BE2C (cell line): ENCODE results near the gene KIF6.

ENCODE experiments used
- DNase-seq: peaks from one replicate; pipeline ENCODE4 v3.0.0-alpha.2; 2020
- H3K27me3 ChIP-seq: fragments of 250-450 bp; sonication (Bioruptor Pico); 2 replicates; pipeline ENCODE4 v1.5.1; 2020; ENCODE audit warnings: mild to moderate bottlenecking
- H3K36me3 ChIP-seq: fragments of 250-450 bp; sonication (Bioruptor Pico); 2 replicates; pipeline ENCODE4 v1.5.1; 2020; ENCODE audit warnings: mild to moderate bottlenecking
- H3K4me1 ChIP-seq: fragments of 250-450 bp; sonication (Bioruptor Pico); 2 replicates; pipeline ENCODE4 v1.5.1; 2020
- H3K4me3 ChIP-seq: 2 replicates; pipeline ENCODE4 v1.5.1; 2011; ENCODE audit warnings: low read depth, low read length
- H3K9me3 ChIP-seq: fragments of 250-450 bp; sonication (Bioruptor Pico); 2 replicates; pipeline ENCODE4 v1.5.1; 2020
- TF ChIP-seq, protein P1 (sequence below): IDR thresholded peaks from 2 replicates; pipeline ENCODE4 v1.5.1; 2012; ENCODE audit warnings: mild to moderate bottlenecking, low read depth, low read length

The KIF6 gene

DNA sequence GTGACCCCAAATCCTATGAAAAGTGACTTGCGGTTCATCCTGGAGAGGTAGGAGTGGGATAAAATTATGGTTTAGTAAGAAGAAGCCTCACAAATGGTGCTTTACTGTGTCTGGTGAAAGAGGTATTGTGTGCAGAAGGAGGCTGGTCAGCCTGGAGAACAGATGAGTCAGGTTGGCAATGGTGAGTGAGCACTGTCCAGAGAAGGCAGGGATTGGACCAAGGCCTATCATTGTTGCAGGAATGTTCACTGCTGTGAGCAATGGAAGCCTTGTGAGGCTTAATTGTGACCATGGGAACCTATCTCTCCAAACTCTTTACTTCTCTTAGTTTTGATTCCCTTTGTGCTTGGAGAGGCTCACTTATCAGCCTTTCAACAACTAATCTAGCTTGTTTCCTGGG is 313.7 kb downstream of the KIF6 start:
- TF ChIP-seq, protein P1, sequence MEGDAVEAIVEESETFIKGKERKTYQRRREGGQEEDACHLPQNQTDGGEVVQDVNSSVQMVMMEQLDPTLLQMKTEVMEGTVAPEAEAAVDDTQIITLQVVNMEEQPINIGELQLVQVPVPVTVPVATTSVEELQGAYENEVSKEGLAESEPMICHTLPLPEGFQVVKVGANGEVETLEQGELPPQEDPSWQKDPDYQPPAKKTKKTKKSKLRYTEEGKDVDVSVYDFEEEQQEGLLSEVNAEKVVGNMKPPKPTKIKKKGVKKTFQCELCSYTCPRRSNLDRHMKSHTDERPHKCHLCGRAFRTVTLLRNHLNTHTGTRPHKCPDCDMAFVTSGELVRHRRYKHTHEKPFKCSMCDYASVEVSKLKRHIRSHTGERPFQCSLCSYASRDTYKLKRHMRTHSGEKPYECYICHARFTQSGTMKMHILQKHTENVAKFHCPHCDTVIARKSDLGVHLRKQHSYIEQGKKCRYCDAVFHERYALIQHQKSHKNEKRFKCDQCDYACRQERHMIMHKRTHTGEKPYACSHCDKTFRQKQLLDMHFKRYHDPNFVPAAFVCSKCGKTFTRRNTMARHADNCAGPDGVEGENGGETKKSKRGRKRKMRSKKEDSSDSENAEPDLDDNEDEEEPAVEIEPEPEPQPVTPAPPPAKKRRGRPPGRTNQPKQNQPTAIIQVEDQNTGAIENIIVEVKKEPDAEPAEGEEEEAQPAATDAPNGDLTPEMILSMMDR: no peak
- no peak for DNase-seq
- H3K27me3 ChIP-seq: no peaks in the 10 kb centered on the region

DNA sequence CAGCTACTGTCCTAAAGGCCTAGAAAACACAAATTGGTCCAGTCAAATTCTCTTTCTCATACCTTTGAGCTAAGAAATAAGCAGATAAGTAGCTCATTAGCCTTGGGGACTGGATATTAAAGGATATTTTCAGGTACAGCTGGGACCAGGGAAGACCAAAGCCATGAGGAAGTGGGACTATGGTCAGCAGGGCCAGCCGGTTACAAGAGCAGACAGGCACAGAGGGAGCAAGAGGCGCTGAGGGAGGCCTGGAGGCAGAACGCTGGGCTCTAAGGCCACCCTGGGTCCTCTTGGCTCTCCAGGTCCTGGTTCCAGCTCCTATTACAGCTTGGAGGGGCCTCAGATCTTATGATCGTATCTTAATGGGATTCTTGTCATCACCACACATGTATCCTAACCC is 314.2 kb downstream of the KIF6 start:
- Histone ChIP-seq H3K4me3 (no peak overlapping the region), H3K36me3 (no peaks in the 10 kb centered on the region), H3K4me1 (no peaks in the 10 kb centered on the region), H3K9me3 (no peaks in the 10 kb centered on the region), H3K27me3 (no peaks in the 10 kb centered on the region; the same call in 1 of the 2 replicates)
- no peak for DNase-seq
- TF ChIP-seq, protein P1: no peak

More for the DNA sequence above, 313.7 kb downstream of the KIF6 start:
- H3K9me3 ChIP-seq: no peaks in the 10 kb centered on the region
- H3K4me3 ChIP-seq: no peak overlapping the region
- H3K36me3 ChIP-seq: no peaks in the 10 kb centered on the region
- no peaks in the 10 kb centered on the region for H3K4me1 ChIP-seq

DNA sequence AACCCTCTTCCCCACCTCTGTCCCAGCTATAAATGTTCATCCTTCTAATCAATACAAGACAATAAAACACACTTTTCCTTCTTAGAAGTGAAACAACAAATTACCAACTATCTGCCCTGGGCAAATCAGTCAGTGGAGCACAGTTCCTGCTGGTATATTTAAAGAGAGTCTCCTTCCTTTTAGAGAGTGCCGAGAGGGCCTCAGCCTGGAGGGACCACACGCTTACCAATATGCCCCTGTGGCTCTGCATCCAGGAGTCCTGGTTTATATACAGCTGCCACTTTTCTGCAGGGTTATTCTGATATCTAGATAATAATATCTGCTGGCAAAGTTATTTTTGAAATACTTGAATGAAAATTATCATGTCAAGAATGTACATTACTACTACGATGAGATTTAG is 315.3 kb downstream of the KIF6 start:
- TF ChIP-seq, protein P1: no peak
- no peak for DNase-seq
- Histone ChIP-seq H3K9me3 (no peaks in the 10 kb centered on the region), H3K4me1 (no peaks in the 10 kb centered on the region), H3K36me3 (no peaks in the 10 kb centered on the region), H3K27me3 (no peaks in the 10 kb centered on the region; the same call in 1 of the 2 replicates), H3K4me3 (no peak overlapping the region)

DNA sequence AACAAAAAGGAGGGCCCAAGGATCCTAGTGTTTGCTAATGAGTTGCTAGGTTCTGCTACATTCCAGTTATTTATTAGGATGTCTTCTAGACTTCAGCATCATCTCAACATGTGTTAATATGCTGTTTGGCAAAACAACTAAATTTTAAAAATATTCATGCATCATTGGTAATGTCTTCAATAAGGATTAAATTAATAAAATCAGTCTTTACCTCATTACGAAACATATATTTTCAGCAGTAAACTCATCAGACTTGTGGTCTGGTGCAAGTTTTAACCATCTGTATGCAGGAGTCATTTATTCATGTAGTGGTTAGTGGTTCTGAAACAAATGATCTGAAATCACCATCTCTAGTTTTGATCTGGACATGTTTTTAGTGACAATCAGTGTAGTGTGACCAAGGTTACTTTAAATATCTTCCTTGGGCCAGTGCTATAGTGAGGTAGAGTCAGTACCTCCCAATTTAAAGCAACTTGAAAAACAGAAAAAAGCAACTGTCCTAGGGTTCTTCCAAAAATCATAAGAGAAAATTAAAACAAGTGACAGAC is 317.7 kb downstream of the KIF6 start:
- TF ChIP-seq, protein P1: no peak
- no peak for DNase-seq
- Histone ChIP-seq H3K4me1 (no peaks in the 10 kb centered on the region), H3K9me3 (no peaks in the 10 kb centered on the region), H3K36me3 (no peaks in the 10 kb centered on the region), H3K27me3 (no peaks in the 10 kb centered on the region; the same call in 1 of the 2 replicates), H3K4me3 (no peak overlapping the region)

DNA sequence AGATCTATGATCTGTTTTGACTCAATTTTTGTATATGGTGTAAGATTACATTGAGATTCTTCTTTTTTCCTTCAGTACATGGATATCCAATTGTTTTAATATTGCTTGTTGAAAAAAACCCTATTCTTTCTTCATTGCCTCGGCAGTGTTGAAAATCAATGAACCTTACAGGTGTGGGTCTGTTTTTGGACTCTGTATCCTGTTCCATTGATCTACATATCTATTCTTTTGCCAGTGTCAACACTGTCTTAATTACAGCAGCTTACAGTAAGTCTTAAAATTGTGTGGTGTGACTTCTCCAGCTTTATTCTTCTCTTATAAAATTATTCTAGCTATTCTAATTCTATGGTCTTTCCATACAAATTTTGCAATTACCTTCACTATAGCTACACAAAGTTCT is 320.9 kb downstream of the KIF6 start:
- Histone ChIP-seq H3K27me3 (no peaks in the 10 kb centered on the region; the same call in 1 of the 2 replicates), H3K36me3 (no peaks in the 10 kb centered on the region), H3K4me3 (no peak overlapping the region), H3K4me1 (no peaks in the 10 kb centered on the region), H3K9me3 (no peaks in the 10 kb centered on the region)
- DNase-seq: no peak
- TF ChIP-seq, protein P1: no peak

DNA sequence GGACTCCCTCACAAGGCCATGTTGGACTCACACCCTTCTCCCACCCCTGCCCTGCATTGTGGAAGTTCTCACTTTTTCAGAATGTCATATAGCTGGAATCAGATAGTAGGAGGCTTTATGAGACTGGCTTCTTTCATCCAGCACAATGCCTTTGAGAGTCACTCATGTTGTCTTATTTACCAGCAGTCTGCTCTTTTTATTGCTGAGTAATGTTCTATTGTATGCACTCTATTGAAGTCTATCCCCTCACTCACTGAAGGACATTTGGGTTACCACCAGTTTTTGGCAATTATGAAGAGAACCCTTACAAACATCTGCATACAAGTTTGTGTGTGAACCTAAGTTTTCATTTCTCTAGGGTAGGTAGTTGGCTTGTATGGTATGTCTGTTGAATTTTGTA is 321.9 kb downstream of the KIF6 start:
- Histone ChIP-seq H3K27me3 (no peaks in the 10 kb centered on the region; the same call in 1 of the 2 replicates), H3K4me3 (no peak overlapping the region), H3K4me1 (no peaks in the 10 kb centered on the region), H3K36me3 (no peaks in the 10 kb centered on the region), H3K9me3 (no peaks in the 10 kb centered on the region)
- DNase-seq: no peak
- TF ChIP-seq, protein P1: no peak
